ENCODE data around the gene LAMB2. TPM values are rescaled to one million over a fixed set of nuclear protein-coding genes. Genes with fewer than 3 reads are reported as not detected.

Gene LAMB2
- total RNA-seq, 4 donors from 2014 or later: 312 to 485 (median 356) TPM

- intact Hi-C loops (cut with DNase I; ENCODE audit: low total_unique reads): no loop called here
Observed at GRCh38 chr3:49093853-49094767, 38.7 kb downstream of the LAMB2 start, which contains the start of gene QRICH1. QRICH1 (minus strand) TSS chr3:49094071; CDS start chr3:49077017, 17,054 bp downstream.

GRCh38 chr3:49092938-49093852, 39.7 kb downstream of the LAMB2 start:
- intact Hi-C loops (cut with DNase I; ENCODE audit: low total_unique reads): no loop called here
- TF ChIP-seq, protein P1, sequence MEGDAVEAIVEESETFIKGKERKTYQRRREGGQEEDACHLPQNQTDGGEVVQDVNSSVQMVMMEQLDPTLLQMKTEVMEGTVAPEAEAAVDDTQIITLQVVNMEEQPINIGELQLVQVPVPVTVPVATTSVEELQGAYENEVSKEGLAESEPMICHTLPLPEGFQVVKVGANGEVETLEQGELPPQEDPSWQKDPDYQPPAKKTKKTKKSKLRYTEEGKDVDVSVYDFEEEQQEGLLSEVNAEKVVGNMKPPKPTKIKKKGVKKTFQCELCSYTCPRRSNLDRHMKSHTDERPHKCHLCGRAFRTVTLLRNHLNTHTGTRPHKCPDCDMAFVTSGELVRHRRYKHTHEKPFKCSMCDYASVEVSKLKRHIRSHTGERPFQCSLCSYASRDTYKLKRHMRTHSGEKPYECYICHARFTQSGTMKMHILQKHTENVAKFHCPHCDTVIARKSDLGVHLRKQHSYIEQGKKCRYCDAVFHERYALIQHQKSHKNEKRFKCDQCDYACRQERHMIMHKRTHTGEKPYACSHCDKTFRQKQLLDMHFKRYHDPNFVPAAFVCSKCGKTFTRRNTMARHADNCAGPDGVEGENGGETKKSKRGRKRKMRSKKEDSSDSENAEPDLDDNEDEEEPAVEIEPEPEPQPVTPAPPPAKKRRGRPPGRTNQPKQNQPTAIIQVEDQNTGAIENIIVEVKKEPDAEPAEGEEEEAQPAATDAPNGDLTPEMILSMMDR (IDR thresholded peaks at IDR 0.05): no peak
- TF ChIP-seq POLR2A (IDR thresholded peaks at IDR 0.05): no peak
- peak; percentile 60 to 94 for DNase-seq (ENCODE audit: low spot score in 2 of 2)
- WGBS, 2 donors: 0% methylated on average over 26 to 58 of the region's 86 CpGs
- H3K4me3 ChIP-seq (ENCODE audit: low read depth, poor library complexity, severe bottlenecking): peak overlapping the region; percentile 81

More at GRCh38 chr3:49093853-49094767, 38.7 kb downstream of the LAMB2 start, which contains the start of gene QRICH1:
- no peak for TF ChIP-seq POLR2A (IDR thresholded peaks at IDR 0.05)
- TF ChIP-seq, protein P1 (IDR thresholded peaks at IDR 0.05): no peak
- DNase-seq (ENCODE audit: low spot score in 2 of 2): peak; percentile 97 to 99
- H3K4me3 ChIP-seq (ENCODE audit: low read depth, poor library complexity, severe bottlenecking): peak within 1 kb of the TSS; percentile 81
- WGBS, 2 donors: 0% methylated on average over 44 to 45 of the region's 65 CpGs

- no peak overlapping the region for H3K4me3 ChIP-seq (ENCODE audit: low read depth, poor library complexity, severe bottlenecking)
- DNase-seq (ENCODE audit: low spot score in 2 of 2): no peak
- intact Hi-C loops (cut with DNase I; ENCODE audit: low total_unique reads): no loop called here
- TF ChIP-seq POLR2A (IDR thresholded peaks at IDR 0.05): no peak
- TF ChIP-seq, protein P1 (IDR thresholded peaks at IDR 0.05): no peak
- WGBS, 2 donors: 62 to 72% methylated on average over 8 of the region's 8 CpGs
Observed at GRCh38 chr3:49081429-49081828, 51.4 kb downstream of the LAMB2 start.

GRCh38 chr3:49079270-49079669, 53.6 kb downstream of the LAMB2 start:
- intact Hi-C loops (cut with DNase I; ENCODE audit: low total_unique reads): no loop called here
- 96 to 97% methylated on average over 2 of the region's 2 CpGs for WGBS, 2 donors
- TF ChIP-seq, protein P1 (IDR thresholded peaks at IDR 0.05): no peak
- TF ChIP-seq POLR2A (IDR thresholded peaks at IDR 0.05): no peak
- no peak for DNase-seq (ENCODE audit: low spot score in 2 of 2)
- H3K4me3 ChIP-seq (ENCODE audit: low read depth, poor library complexity, severe bottlenecking): no peak overlapping the region

GRCh38 chr3:49076646-49077045, 56.2 kb downstream of the LAMB2 start:
- no peak for DNase-seq (ENCODE audit: low spot score in 2 of 2)
- WGBS, 2 donors: 92 to 94% methylated on average over 4 of the region's 4 CpGs
- TF ChIP-seq POLR2A (IDR thresholded peaks at IDR 0.05): no peak
- TF ChIP-seq, protein P1 (IDR thresholded peaks at IDR 0.05): no peak
- H3K4me3 ChIP-seq (ENCODE audit: low read depth, poor library complexity, severe bottlenecking): no peak overlapping the region
- intact Hi-C loops (cut with DNase I; ENCODE audit: low total_unique reads): no loop called here

Data from lower leg skin (tissue), 4 donors.